Uterus (tissue), 2 donors: ENCODE data around the gene C1QTNF1.

ENCODE experiments used
- POLR2A ChIP-seq, 2 donors: fragments of 450-650 bp; IDR thresholded peaks; one replicate each; pipeline ENCODE4 v1.6.1; 2016; ENCODE audit warnings: antibody characterized with exemption in 2 of 2, mild to moderate bottlenecking in 1 of 2, moderate library complexity in 1 of 2
- TF ChIP-seq, protein P1 (sequence below), 4 experiments: fragments of 200-600 bp in 2 of 4; fragments of 450-650 bp in 2 of 4; sonication (generic) in 2 of 4; IDR thresholded peaks; one replicate each; pipeline ENCODE4 v1.5.1; 2016 to 2019; ENCODE audit warnings: antibody characterized with exemption in 4 of 4, mild to moderate bottlenecking in 2 of 4, moderate library complexity in 1 of 4

- TF ChIP-seq, protein P1, sequence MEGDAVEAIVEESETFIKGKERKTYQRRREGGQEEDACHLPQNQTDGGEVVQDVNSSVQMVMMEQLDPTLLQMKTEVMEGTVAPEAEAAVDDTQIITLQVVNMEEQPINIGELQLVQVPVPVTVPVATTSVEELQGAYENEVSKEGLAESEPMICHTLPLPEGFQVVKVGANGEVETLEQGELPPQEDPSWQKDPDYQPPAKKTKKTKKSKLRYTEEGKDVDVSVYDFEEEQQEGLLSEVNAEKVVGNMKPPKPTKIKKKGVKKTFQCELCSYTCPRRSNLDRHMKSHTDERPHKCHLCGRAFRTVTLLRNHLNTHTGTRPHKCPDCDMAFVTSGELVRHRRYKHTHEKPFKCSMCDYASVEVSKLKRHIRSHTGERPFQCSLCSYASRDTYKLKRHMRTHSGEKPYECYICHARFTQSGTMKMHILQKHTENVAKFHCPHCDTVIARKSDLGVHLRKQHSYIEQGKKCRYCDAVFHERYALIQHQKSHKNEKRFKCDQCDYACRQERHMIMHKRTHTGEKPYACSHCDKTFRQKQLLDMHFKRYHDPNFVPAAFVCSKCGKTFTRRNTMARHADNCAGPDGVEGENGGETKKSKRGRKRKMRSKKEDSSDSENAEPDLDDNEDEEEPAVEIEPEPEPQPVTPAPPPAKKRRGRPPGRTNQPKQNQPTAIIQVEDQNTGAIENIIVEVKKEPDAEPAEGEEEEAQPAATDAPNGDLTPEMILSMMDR (IDR thresholded peaks at IDR 0.05) = peak; percentile 84 to 92 (median 88)
- TF ChIP-seq POLR2A (IDR thresholded peaks at IDR 0.05) = no peak
Measured at GRCh38 chr17:79087428-79088143, 63.6 kb downstream of the C1QTNF1 start.
